Measurements from ENCODE around the gene TTC28.

The TTC28 gene

GRCh38 chr22:27995801-27996528 is 683.7 kb downstream of the TTC28 start:
- no peak for TF ChIP-seq CTCF (IDR thresholded peaks at IDR 0.05; ENCODE audit: control insufficient read depth, extremely low read depth, insufficient read depth)
- DNase-seq (ENCODE audit: low read depth), result no peak
- no peak overlapping the region for H3K4me3 ChIP-seq (ENCODE audit: low read depth, low read length)

GRCh38 chr22:27994481-27995331 is 684.9 kb downstream of the TTC28 start:
- no peak for TF ChIP-seq CTCF (IDR thresholded peaks at IDR 0.05; ENCODE audit: control insufficient read depth, extremely low read depth, insufficient read depth)
- no peak for DNase-seq (ENCODE audit: low read depth)
- H3K4me3 ChIP-seq (ENCODE audit: low read depth, low read length), result no peak overlapping the region

- no peak for DNase-seq (ENCODE audit: low read depth)
- TF ChIP-seq CTCF (IDR thresholded peaks at IDR 0.05; ENCODE audit: control insufficient read depth, extremely low read depth, insufficient read depth), result no peak
- no peak overlapping the region for H3K4me3 ChIP-seq (ENCODE audit: low read depth, low read length)
Observed at GRCh38 chr22:27993774-27994350, 685.8 kb downstream of the TTC28 start.

- no peak for TF ChIP-seq CTCF (IDR thresholded peaks at IDR 0.05; ENCODE audit: control insufficient read depth, extremely low read depth, insufficient read depth)
- H3K4me3 ChIP-seq (ENCODE audit: low read depth, low read length), result no peak overlapping the region
- DNase-seq (ENCODE audit: low read depth), result no peak
Observed at GRCh38 chr22:27993201-27993635, 686.4 kb downstream of the TTC28 start.

- TF ChIP-seq CTCF (IDR thresholded peaks at IDR 0.05; ENCODE audit: control insufficient read depth, extremely low read depth, insufficient read depth), result no peak
- DNase-seq (ENCODE audit: low read depth), result no peak
- H3K4me3 ChIP-seq (ENCODE audit: low read depth, low read length), result no peak overlapping the region
Observed at GRCh38 chr22:27992294-27993165, 687.1 kb downstream of the TTC28 start.

- H3K4me3 ChIP-seq (ENCODE audit: low read depth, low read length), result no peak overlapping the region
- no peak for DNase-seq (ENCODE audit: low read depth)
- TF ChIP-seq CTCF (IDR thresholded peaks at IDR 0.05; ENCODE audit: control insufficient read depth, extremely low read depth, insufficient read depth), result no peak
Observed at GRCh38 chr22:27991586-27992293, 687.9 kb downstream of the TTC28 start.

Data from LNCaP clone FGC (cell line).